Measurements from ENCODE around the gene SRBD1. TPM values are rescaled to one million over a fixed set of nuclear protein-coding genes. Genes with fewer than 3 reads are reported as not detected.

Gene SRBD1
- total and polyA plus RNA-seq, 4 donors, result 4.0 to 22.2 (median 10.0) TPM

GRCh38 chr2:45559436-45559835 is 51.6 kb downstream of the SRBD1 start:
- H3K4me3 ChIP-seq (ENCODE audit: low read depth in 1 of 3, low read length in 3 of 3), result no peak overlapping the region
- no peak overlapping the region for H3K27ac ChIP-seq (ENCODE audit: low read depth in 1 of 2, low read length in 2 of 2)
- no peaks in the 10 kb centered on the region for H3K9me3 ChIP-seq (ENCODE audit: control insufficient read depth in 4 of 4, low read length in 3 of 4)
- no peaks in the 10 kb centered on the region for H3K27me3 ChIP-seq (ENCODE audit: control insufficient read depth in 4 of 4, insufficient read depth in 4 of 4, low read length in 3 of 4)
- peaks cover 0 to 2% (median under 1%) of the 10 kb centered on the region in 4 donors for H3K36me3 ChIP-seq (ENCODE audit: control insufficient read depth in 4 of 4, insufficient read depth in 3 of 4, low read depth in 1 of 4, low read length in 3 of 4)
- DNase-seq (ENCODE audit: low spot score), result no peak
- H3K9ac ChIP-seq (ENCODE audit: low read depth in 1 of 2, low read length in 2 of 2), result no peak overlapping the region
- TF ChIP-seq NR2F2 (IDR thresholded peaks at IDR 0.05), result no peak
- 97% methylated on average over 3 of the region's 3 CpGs for WGBS
- no peaks in the 10 kb centered on the region for H3K4me1 ChIP-seq (ENCODE audit: control insufficient read depth in 4 of 4, insufficient read depth in 4 of 4, low read length in 3 of 4)

DNA sequence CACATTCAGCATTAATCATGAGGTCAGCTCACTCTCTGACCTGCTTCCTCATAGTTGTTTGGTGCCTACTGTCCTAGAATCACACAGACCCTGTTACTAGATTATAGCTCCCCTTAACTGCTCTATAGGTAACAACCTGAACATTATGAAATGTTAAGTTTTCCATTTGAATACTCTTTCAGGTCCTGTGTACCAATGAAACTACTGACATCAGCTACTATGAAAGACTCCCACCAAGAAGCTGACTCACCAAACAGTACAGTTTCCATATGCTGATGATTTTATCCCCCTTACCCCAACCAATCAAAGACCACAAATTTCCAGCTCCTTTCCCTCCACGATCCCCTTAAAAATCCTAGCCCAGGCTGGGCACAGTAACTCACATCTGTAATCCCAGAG is 56.3 kb downstream of the SRBD1 start:
- Histone ChIP-seq H3K27me3 (ENCODE audit: control insufficient read depth in 4 of 4, insufficient read depth in 4 of 4, low read length in 3 of 4) (no peaks in the 10 kb centered on the region), H3K36me3 (ENCODE audit: control insufficient read depth in 4 of 4, insufficient read depth in 3 of 4, low read depth in 1 of 4, low read length in 3 of 4) (peaks cover 2 to 15% (median 11%) of the 10 kb centered on the region in 4 donors), H3K4me1 (ENCODE audit: control insufficient read depth in 4 of 4, insufficient read depth in 4 of 4, low read length in 3 of 4) (no peaks in the 10 kb centered on the region), H3K9ac (ENCODE audit: low read depth in 1 of 2, low read length in 2 of 2) (no peak overlapping the region), H3K4me3 (ENCODE audit: low read depth in 1 of 3, low read length in 3 of 3) (no peak overlapping the region), H3K9me3 (ENCODE audit: control insufficient read depth in 4 of 4, low read length in 3 of 4) (no peaks in the 10 kb centered on the region), H3K27ac (ENCODE audit: low read depth in 1 of 2, low read length in 2 of 2) (no peak overlapping the region)
- WGBS, result 95% methylated on average over 1 of the region's 1 CpG
- TF ChIP-seq EGR1 (IDR thresholded peaks at IDR 0.05; ENCODE audit: low read depth in 2 of 2) (no peak), JUND (IDR thresholded peaks at IDR 0.05) (no peak), RXRA (IDR thresholded peaks at IDR 0.05) (no peak), SP1 (IDR thresholded peaks at IDR 0.05) (no peak), CTCF (IDR thresholded peaks at IDR 0.05; ENCODE audit: low read depth, low read length, missing input control) (no peak), TAF1 (conservative IDR thresholded peaks at IDR 0.05) (no peak), YY1 (IDR thresholded peaks at IDR 0.05) (no peak), HNF4A (conservative IDR thresholded peaks at IDR 0.05) (no peak), FOXA2 (IDR thresholded peaks at IDR 0.05) (no peak), NR2F2 (IDR thresholded peaks at IDR 0.05) (no peak), FOXA1 (IDR thresholded peaks at IDR 0.05) (no peak), MAX (IDR thresholded peaks at IDR 0.05) (no peak), HNF4G (IDR thresholded peaks at IDR 0.05) (no peak)
- TF ChIP-seq, protein P1, sequence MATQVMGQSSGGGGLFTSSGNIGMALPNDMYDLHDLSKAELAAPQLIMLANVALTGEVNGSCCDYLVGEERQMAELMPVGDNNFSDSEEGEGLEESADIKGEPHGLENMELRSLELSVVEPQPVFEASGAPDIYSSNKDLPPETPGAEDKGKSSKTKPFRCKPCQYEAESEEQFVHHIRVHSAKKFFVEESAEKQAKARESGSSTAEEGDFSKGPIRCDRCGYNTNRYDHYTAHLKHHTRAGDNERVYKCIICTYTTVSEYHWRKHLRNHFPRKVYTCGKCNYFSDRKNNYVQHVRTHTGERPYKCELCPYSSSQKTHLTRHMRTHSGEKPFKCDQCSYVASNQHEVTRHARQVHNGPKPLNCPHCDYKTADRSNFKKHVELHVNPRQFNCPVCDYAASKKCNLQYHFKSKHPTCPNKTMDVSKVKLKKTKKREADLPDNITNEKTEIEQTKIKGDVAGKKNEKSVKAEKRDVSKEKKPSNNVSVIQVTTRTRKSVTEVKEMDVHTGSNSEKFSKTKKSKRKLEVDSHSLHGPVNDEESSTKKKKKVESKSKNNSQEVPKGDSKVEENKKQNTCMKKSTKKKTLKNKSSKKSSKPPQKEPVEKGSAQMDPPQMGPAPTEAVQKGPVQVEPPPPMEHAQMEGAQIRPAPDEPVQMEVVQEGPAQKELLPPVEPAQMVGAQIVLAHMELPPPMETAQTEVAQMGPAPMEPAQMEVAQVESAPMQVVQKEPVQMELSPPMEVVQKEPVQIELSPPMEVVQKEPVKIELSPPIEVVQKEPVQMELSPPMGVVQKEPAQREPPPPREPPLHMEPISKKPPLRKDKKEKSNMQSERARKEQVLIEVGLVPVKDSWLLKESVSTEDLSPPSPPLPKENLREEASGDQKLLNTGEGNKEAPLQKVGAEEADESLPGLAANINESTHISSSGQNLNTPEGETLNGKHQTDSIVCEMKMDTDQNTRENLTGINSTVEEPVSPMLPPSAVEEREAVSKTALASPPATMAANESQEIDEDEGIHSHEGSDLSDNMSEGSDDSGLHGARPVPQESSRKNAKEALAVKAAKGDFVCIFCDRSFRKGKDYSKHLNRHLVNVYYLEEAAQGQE (IDR thresholded peaks at IDR 0.05), result no peak
- TF ChIP-seq, protein P2, sequence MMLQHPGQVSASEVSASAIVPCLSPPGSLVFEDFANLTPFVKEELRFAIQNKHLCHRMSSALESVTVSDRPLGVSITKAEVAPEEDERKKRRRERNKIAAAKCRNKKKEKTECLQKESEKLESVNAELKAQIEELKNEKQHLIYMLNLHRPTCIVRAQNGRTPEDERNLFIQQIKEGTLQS (IDR thresholded peaks at IDR 0.05), result no peak
- TF ChIP-seq, protein P3, sequence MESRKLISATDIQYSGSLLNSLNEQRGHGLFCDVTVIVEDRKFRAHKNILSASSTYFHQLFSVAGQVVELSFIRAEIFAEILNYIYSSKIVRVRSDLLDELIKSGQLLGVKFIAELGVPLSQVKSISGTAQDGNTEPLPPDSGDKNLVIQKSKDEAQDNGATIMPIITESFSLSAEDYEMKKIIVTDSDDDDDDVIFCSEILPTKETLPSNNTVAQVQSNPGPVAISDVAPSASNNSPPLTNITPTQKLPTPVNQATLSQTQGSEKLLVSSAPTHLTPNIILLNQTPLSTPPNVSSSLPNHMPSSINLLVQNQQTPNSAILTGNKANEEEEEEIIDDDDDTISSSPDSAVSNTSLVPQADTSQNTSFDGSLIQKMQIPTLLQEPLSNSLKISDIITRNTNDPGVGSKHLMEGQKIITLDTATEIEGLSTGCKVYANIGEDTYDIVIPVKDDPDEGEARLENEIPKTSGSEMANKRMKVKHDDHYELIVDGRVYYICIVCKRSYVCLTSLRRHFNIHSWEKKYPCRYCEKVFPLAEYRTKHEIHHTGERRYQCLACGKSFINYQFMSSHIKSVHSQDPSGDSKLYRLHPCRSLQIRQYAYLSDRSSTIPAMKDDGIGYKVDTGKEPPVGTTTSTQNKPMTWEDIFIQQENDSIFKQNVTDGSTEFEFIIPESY (IDR thresholded peaks at IDR 0.05), result no peak
- no peak for DNase-seq (ENCODE audit: low spot score)
